GM23248 (cell line): ENCODE measurements around the gene PSENEN. TPM values are rescaled to one million over a fixed set of nuclear protein-coding genes. Genes with fewer than 3 reads are reported as not detected.

ENCODE experiments used
- DNase-seq: peaks from one replicate; pipeline ENCODE4 v3.0.0-alpha.2; 2015
- H2AFZ ChIP-seq: fragments of 200-600 bp; sonication (generic); 2 replicates; pipeline ENCODE4 v1.6.1; 2016; ENCODE audit warnings: antibody characterized with exemption
- H3F3A ChIP-seq: fragments of 200-600 bp; sonication (generic); 2 replicates; pipeline ENCODE4 v1.6.1; 2016; ENCODE audit warnings: mild to moderate bottlenecking, antibody characterized with exemption, mixed run types; ENCODE audit not compliant: insufficient read depth
- H3K27ac ChIP-seq: fragments of 200-600 bp; sonication (generic); 2 replicates; pipeline ENCODE4 v1.5.1; 2016; ENCODE audit warnings: mild to moderate bottlenecking
- H3K27me3 ChIP-seq: fragments of 200-600 bp; sonication (generic); replicated peaks from 2 replicates; pipeline ENCODE4 v1.6.1; 2016; ENCODE audit warnings: mild to moderate bottlenecking; ENCODE audit not compliant: insufficient read depth
- H3K36me3 ChIP-seq: fragments of 200-600 bp; sonication (generic); 2 replicates; pipeline ENCODE4 v1.6.1; 2016; ENCODE audit warnings: low read depth, mild to moderate bottlenecking
- H3K4me1 ChIP-seq: fragments of 200-600 bp; sonication (generic); 2 replicates; pipeline ENCODE4 v1.6.1; 2016; ENCODE audit warnings: mild to moderate bottlenecking; ENCODE audit not compliant: insufficient read depth
- H3K4me2 ChIP-seq: fragments of 200-600 bp; sonication (generic); one replicate; pipeline ENCODE4 v1.6.1; 2016; ENCODE audit warnings: mild to moderate bottlenecking; ENCODE audit not compliant: unreplicated experiment
- H3K4me3 ChIP-seq: fragments of 200-600 bp; sonication (generic); 2 replicates; pipeline ENCODE4 v1.5.1; 2016; ENCODE audit warnings: mild to moderate bottlenecking
- H3K79me2 ChIP-seq: fragments of 200-600 bp; sonication (generic); 2 replicates; pipeline ENCODE4 v1.6.1; 2016; ENCODE audit warnings: mild to moderate bottlenecking; ENCODE audit not compliant: insufficient read depth
- H3K9ac ChIP-seq: fragments of 200-600 bp; sonication (generic); 2 replicates; pipeline ENCODE4 v1.6.1; 2016; ENCODE audit warnings: mild to moderate bottlenecking
- H3K9me2 ChIP-seq: fragments of 200-600 bp; sonication (generic); 2 replicates; pipeline ENCODE4 v1.6.1; 2016; ENCODE audit warnings: mixed run types, mild to moderate bottlenecking, moderate library complexity; ENCODE audit not compliant: insufficient read depth
- H3K9me3 ChIP-seq: fragments of 200-600 bp; sonication (generic); one replicate; pipeline ENCODE4 v1.6.1; 2017; ENCODE audit warnings: low read depth
- H4K20me1 ChIP-seq: fragments of 200-600 bp; sonication (generic); 2 replicates; pipeline ENCODE4 v1.6.0; 2016; ENCODE audit not compliant: insufficient read depth
- EZH2 ChIP-seq: fragments of 200-600 bp; sonication (generic); IDR thresholded peaks from 2 replicates; pipeline ENCODE4 v1.6.1; 2018; ENCODE audit warnings: antibody characterized with exemption, mild to moderate bottlenecking; ENCODE audit not compliant: insufficient read depth, poor library complexity, severe bottlenecking
- EZH2phosphoT487 ChIP-seq: fragments of 200-600 bp; sonication (generic); IDR thresholded peaks from 2 replicates; pipeline ENCODE4 v1.6.1; 2018; ENCODE audit warnings: antibody characterized with exemption, moderate library complexity, mild to moderate bottlenecking, low read depth; ENCODE audit not compliant: insufficient read depth
- WGBS, 2 experiments: methylation state at CpG; one replicate each; pipeline ENCODE4 v1.1.6; 2015 to 2017; ENCODE audit warnings: low lambda C conversion rate in 2 of 2, low coverage in 1 of 2; ENCODE audit errors: missing lambda C conversion rate in 2 of 2; 5-methylcytosine and 5-hydroxymethylcytosine counted together
- in situ Hi-C: fragments of 300-500 bp; cut with MboI; formaldehyde crosslinking; loops from 2 replicates; pipeline ENCODE4 v1.15.0; 2020
- polyA plus RNA-seq: library from polyadenylated mRNA; unstranded; fragments of >200 nt; fragmentation: Nextera tagmentation; extraction: Ambion mirVana; gene quantifications from 2 replicates; pipeline ENCODE4 v1.2.1, GENCODE V29; 2016
- total RNA-seq: library from RNA; depleted of rRNA; stranded (reverse); fragments of >200 nt; shearing (Covaris generic); gene quantifications from 2 replicates; pipeline ENCODE4 v1.2.3, GENCODE V29; 2014

Gene PSENEN
- total and polyA plus RNA-seq, 2 experiments from 2014 or later: 21.6 to 108 TPM

GRCh38 chr19:35736913-35737886, 8.3 kb upstream of the PSENEN start:
- 83 to 87% methylated on average over 22 of the region's 22 CpGs for WGBS, 2 experiments
- H3K27ac ChIP-seq: no peak overlapping the region
- H3K4me1 ChIP-seq: no peaks in the 10 kb centered on the region
- H2AFZ ChIP-seq: no peak overlapping the region
- H3K9ac ChIP-seq: no peak overlapping the region
- no peaks in the 10 kb centered on the region for H3K9me3 ChIP-seq
- peaks cover 21% of the 10 kb centered on the region; the same call in 1 of the 2 replicates for H3F3A ChIP-seq
- no peaks in the 10 kb centered on the region for H4K20me1 ChIP-seq
- in situ Hi-C loops: no loop called here
- no peak overlapping the region for H3K4me3 ChIP-seq
- H3K79me2 ChIP-seq: no peaks in the 10 kb centered on the region
- peak; percentile 43 for DNase-seq
- TF ChIP-seq EZH2phosphoT487 (no peak), EZH2 (no peak)
- no peak overlapping the region for H3K4me2 ChIP-seq
- H3K9me2 ChIP-seq: no peaks in the 10 kb centered on the region
- H3K36me3 ChIP-seq: no peaks in the 10 kb centered on the region; the same call in 1 of the 2 replicates
- no peaks in the 10 kb centered on the region for H3K27me3 ChIP-seq

GRCh38 chr19:35738021-35738886, 7.2 kb upstream of the PSENEN start:
- Histone ChIP-seq H3K4me1 (no peaks in the 10 kb centered on the region), H3K9me3 (no peaks in the 10 kb centered on the region), H3K79me2 (no peaks in the 10 kb centered on the region), H3K9me2 (no peaks in the 10 kb centered on the region), H3K27ac (no peak overlapping the region), H2AFZ (no peak overlapping the region), H4K20me1 (no peaks in the 10 kb centered on the region), H3K4me3 (no peak overlapping the region), H3K27me3 (no peaks in the 10 kb centered on the region), H3K9ac (no peak overlapping the region), H3K4me2 (no peak overlapping the region), H3K36me3 (no peaks in the 10 kb centered on the region; the same call in 1 of the 2 replicates), H3F3A (peaks cover 21% of the 10 kb centered on the region; the same call in 1 of the 2 replicates)
- in situ Hi-C loops: no loop called here
- TF ChIP-seq EZH2phosphoT487: no peak
- no peak for TF ChIP-seq EZH2
- WGBS, 2 experiments: 93 to 97% methylated on average over 29 to 37 of the region's 37 CpGs
- DNase-seq: no peak

GRCh38 chr19:35738887-35739229, 6.6 kb upstream of the PSENEN start:
- no peaks in the 10 kb centered on the region; the same call in 1 of the 2 replicates for H3K36me3 ChIP-seq

More at GRCh38 chr19:35738887-35739229, 6.6 kb upstream of the PSENEN start:
- Histone ChIP-seq H3K9me2 (no peaks in the 10 kb centered on the region), H3K9me3 (no peaks in the 10 kb centered on the region), H3K27ac (no peak overlapping the region), H3K4me3 (no peak overlapping the region), H3K9ac (no peak overlapping the region), H3K4me1 (no peaks in the 10 kb centered on the region), H4K20me1 (no peaks in the 10 kb centered on the region), H3K27me3 (no peaks in the 10 kb centered on the region), H3F3A (peaks cover 21% of the 10 kb centered on the region; the same call in 1 of the 2 replicates), H3K4me2 (no peak overlapping the region), H3K79me2 (peaks cover under 1% of the 10 kb centered on the region; the same call in 1 of the 2 replicates), H2AFZ (no peak overlapping the region)
- no peak for DNase-seq
- WGBS, 2 experiments: 96 to 97% methylated on average over 2 of the region's 2 CpGs
- in situ Hi-C loops: no loop called here
- TF ChIP-seq EZH2phosphoT487: no peak
